HG02973 (cell line): Measurements from ENCODE around the gene IL34.

ENCODE experiments used
- ATAC-seq: cut with Tn5 transposase; IDR thresholded peaks from one replicate; pipeline ENCODE4 v1.9.1; 2021; ENCODE audit warnings: moderate library complexity; ENCODE audit not compliant: unreplicated experiment

IL34 gene

GRCh38 chr16:70687671-70688245, 41.4 kb downstream of the IL34 start:
- no peak for ATAC-seq

DNA sequence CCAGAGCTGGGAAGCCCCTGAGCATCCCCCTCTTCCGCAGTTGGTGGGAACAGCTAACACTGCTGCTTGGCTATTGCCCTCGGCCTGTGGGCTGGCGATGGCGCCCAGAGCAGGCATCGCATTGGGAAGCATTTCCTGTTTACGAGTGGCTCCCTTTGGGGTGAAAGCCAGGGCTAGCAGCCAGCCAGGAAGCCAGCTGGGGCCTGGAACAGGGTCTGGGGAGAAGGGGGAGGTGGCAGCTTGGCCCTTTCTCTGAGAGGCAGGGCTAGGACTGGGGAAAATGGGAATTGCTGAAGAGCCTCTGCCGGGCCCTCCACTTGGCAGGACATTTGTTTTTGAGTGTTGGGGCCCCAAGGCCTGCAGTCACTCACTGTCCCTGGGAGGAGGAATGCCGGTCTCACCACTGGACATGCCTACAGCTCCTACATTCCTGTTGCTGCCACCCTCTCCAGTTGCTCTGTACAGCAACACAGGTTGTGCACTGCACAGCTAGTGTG, 41.9 kb downstream of the IL34 start:
- no peak for ATAC-seq

GRCh38 chr16:70689035-70689969, 42.9 kb downstream of the IL34 start:
- no peak for ATAC-seq

- ATAC-seq: no peak
Measured at GRCh38 chr16:70689970-70690891, 43.9 kb downstream of the IL34 start.

DNA sequence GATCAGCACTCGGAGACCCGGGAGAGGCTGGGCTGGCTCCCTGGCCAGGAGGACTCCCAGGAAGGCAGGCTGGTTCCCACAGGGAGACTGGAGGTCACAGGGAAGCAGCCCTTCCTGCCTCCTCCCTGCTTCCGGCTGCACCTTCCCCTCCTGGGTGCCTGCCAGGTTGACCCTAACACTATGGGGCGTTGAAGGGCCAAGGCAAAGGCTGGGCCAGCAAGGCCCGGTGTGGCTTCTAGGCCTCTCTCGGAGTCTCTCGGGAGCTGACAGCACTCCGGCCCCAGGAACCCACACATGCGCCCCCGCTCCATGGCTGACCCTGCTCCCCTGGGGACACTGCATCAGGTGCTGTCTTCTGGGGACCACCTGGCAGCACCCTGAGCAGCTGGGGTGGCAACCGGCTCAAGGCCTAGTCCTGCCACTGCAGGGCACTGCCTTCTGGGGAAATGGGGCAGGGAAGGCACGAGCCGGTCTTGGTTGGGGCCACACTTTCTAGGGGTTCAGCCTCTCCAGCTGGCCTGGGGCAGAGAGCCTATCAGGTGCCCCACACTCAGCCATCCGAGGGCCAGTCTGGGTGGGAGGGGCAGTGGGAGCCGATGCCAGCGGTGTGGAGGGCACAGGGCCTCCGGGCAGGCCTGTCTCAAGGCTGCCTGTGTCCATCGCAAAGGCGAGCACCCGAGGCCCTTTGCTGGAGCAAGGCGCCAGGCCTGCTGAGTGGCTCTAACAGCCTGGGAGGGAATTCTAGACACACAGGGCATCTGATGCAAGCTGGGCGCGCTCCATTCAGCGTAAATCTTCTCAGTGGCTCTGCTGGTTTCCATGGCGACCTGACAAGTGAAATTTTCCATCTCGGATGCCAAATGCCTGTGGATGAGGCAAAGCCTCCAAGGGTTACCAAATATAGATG, 45.1 kb downstream of the IL34 start:
- ATAC-seq: no peak

GRCh38 chr16:70692130-70692872, 45.9 kb downstream of the IL34 start:
- no peak for ATAC-seq

DNA sequence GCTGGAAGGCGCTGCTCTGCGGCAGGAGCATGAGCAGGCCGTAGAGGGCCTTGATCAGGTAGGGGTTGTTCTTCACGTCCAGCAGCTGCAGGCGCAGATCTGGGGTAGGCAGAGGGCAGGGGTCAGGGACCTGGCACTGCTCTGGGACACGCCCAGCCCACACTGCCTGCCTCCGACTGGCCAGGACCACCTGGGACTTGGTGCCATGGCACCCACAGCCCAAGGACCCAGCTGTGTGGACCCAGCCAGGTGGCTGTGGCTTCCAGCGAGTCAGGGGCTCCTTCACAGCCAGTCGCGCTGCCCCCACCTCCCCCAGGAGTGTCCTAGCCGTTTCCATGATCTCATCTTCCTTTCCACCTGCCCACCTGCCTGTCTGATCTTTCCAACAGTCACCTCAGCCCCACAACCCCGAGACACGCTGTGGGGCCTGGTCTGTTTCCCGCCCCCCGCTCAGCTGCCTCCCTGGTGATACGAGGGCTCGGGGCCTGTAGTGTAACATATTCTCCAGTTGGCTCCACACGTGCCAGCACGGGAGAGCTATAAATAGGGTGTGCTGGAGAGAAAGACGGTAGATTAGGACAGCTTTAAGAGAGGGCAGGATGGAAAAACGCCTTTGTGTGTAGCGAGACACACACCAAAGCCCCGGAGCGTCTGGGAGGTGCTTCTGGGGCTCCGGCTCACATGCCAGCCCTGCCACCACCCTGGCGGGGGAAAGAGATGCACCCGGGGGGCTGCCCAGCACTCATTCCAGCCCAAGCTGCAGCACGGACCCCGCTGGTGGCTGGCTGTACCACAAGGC, 46.7 kb downstream of the IL34 start:
- ATAC-seq: no peak

DNA sequence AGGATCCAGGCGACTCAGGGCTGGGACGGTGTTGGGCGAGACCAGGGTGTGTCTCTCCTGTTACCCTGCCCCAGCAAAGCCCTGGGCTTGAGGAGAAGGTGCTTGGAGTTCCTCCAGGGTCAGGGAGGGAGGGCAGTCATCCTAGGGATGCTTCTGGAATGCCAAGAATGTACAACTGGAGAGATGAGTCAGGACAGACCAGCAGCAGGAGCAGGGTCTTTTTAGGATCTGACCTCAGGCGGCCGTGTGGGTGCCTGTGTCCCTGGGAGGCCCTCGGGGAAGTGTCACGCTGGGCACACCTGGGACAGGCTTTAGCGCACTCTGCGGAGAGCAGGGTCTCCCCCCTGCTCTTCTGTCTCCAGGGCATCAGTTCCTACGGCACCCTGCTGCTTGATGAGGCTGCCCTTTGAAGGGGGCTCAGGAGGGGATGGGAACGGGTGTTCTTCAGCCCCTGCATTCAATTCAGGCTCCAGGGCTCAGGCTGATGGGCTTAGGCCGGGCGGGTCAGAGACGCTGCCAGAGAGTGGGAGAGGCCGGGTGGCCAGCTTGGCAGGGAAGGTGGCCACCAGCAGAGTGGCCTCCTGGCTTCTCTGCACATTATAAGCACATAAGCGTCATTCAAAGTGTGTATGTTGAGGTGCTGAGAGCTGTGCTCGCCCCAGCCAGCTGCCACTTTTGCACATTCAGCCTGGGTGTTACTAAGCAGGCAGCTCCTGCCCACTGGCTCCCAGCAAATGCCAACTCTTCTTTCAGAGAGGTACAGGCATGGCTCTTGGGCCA, 47.9 kb downstream of the IL34 start:
- no peak for ATAC-seq

DNA sequence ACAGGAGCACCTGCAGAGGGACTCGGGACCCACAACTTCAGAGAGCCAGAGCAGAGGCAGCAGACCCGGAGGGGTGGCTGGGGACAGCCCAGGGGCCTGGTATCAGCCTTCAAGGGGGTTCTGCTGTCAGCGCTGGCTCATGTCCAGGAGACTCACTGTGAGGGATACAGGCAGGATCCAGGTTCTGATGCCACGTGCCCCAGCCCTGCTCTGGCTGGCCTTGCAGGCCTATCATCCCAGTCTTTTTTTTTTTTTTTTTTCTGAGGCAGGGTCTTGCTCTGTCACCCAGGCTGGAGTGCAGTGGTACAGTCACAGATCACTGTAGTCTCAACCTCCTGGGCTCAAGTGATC, 48.5 kb downstream of the IL34 start:
- ATAC-seq: no peak

DNA sequence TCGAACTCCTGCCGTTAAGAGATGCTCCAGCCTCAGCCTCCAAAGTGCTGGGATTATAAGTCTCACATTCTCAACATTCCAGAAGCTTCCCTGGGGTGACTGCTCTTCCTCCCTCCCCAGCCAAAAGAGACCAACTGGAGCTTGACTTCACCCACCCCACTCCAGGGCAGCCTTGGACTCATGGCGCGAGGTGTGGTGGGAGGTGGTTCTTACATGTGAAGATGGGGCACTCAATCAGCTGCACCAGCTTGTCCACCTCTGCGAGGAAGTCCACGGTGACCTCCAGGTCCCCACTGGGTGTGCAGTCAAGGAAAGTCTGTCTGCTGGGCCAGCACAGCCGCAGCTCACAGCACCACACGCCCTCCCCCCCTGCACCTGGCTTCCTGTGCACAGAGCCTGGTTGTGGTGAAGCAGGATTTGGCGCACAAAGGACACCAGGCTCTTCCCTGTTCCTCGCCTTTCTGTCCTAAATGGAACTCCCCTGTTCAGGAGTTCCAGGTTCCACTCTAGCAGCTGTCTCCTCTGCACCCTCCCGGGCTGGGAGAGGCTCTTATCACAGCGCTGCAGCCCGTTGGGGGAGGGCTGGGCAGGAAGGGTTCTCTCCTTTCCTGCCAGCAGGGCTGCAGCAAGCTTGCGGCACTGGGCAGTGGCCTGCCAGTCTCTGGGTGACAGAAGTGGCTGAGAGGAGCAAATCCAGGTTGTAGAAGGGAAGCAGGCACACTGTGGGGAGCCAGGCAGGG, 49.1 kb downstream of the IL34 start:
- no peak for ATAC-seq

- no peak for ATAC-seq
Measured at GRCh38 chr16:70696355-70696754, 50.0 kb downstream of the IL34 start.

GRCh38 chr16:70696952-70697593, 50.7 kb downstream of the IL34 start:
- no peak for ATAC-seq

DNA sequence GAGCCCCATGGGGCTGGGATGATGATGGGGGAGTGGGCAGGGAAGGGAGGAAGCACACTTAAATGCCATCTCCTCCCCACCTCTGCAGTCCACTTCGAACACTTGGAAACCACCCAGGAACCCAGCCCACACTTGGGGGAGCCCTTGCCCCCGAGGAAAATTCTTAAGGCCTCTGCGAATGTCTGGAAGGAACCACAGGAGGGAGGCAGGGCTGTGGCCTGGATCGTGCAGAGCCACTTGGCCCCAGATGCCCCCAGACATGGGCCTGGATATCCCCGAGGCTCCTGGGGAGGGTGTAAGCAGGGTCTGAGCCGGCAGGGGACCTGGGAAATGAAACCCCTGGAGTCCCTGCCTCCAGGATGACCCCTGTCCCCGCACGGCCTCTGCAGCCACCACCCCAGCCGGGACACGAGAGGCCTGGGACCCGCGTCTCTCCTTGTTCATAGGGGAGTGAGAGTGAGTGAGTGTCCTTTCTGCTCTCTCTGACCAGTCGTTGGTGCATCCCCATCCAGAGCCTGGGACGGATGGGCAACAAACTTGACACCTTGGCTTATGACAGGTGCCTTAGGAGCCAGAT, 51.3 kb downstream of the IL34 start:
- ATAC-seq: no peak

DNA sequence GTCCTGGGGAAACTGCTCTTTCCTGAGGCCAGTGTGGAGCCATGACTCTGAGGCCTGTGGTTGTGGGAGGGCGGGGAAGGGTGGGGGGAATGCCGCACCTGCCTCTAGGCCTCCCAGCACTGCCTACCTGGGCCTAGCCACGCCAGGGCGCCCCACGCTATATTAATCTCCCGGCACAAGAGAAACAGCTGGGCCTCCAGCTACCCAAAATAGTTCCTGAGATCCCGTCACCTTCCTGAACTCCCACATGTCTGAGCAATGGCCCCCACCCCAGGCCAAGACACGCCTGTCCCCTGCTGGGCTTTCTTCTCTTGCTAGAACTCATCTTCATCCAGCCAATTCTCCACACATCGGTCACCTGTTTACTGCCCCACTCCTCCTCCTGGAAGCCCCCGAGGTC, 52.5 kb downstream of the IL34 start:
- no peak for ATAC-seq

DNA sequence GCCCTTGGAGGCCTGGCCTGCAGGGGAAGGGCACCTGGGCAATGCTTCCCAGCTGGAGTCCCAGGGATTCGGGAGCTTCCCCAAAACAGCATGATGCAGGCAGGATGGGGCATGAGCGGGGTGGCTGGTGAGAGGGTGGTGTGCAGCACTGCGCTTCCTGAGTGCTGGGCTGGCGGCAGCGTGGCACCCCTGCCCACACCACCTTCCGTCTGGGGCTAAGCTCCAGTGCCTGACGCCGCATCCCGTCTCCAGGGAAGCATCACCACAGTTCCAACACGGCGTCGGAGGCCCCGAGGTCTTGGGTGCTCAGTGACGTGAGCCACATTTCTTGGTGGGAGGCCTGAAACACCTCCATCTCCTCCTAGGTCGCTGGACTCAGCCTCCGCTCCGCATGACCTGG, 53.3 kb downstream of the IL34 start:
- no peak for ATAC-seq
